ENCODE measurements around the gene ARHGAP15. TPM values are rescaled to one million over a fixed set of nuclear protein-coding genes. Genes with fewer than 3 reads are reported as not detected.

ARHGAP15 gene
- total RNA-seq, 2 experiments from 2014 or later: 72.1 to 98.4 TPM

DNA sequence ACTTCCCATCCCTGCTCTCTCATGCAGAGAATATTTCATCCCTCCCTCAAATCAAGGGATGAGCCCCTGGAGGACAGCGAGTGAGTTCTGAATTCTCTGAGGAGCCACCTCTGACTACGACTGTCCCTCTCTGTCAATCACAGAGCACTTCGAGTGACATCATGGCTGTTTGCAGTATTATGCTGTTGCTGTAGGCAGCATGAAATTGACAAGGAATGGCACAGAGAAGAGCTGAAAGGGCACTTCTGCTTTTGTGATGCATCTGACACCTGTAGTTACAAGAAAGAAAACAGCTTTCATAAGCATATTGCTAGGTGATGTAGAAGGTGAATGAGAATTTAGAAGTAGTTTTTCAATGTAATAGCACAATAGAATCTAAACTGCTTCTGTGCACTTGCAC lies 166.9 kb downstream of the ARHGAP15 start:
- CTCF ChIA-PET (ENCODE audit: unreplicated experiment): no interaction called here

DNA sequence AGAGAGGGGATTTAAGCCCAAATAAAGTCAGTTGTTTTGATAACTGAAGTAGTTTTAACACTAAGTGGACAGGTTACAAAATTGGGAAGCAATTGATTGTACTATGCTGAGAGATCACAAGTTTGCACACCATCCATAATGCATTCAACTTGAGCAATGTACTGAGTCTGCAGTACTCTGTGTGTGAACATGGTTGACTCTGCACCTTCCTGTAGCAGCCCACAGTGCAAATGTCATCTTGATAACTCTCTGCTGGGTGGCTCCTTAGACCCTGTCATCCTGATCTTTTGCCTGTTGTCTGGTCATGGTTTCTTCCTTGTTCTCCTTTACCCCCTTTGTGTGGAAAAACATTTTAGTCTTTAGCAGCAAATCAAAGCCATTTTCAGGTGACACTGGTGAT lies 168.0 kb downstream of the ARHGAP15 start:
- CTCF ChIA-PET (ENCODE audit: unreplicated experiment): no interaction called here

More for the DNA sequence above, 166.9 kb downstream of the ARHGAP15 start:
- TF ChIP-seq, protein P1, sequence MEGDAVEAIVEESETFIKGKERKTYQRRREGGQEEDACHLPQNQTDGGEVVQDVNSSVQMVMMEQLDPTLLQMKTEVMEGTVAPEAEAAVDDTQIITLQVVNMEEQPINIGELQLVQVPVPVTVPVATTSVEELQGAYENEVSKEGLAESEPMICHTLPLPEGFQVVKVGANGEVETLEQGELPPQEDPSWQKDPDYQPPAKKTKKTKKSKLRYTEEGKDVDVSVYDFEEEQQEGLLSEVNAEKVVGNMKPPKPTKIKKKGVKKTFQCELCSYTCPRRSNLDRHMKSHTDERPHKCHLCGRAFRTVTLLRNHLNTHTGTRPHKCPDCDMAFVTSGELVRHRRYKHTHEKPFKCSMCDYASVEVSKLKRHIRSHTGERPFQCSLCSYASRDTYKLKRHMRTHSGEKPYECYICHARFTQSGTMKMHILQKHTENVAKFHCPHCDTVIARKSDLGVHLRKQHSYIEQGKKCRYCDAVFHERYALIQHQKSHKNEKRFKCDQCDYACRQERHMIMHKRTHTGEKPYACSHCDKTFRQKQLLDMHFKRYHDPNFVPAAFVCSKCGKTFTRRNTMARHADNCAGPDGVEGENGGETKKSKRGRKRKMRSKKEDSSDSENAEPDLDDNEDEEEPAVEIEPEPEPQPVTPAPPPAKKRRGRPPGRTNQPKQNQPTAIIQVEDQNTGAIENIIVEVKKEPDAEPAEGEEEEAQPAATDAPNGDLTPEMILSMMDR (conservative IDR thresholded peaks at IDR 0.05; ENCODE audit: low read length): no peak
- no peak for TF ChIP-seq EZH2phosphoT487 (IDR thresholded peaks at IDR 0.05; ENCODE audit: borderline replicate concordance, low read depth, low read length)
- peak; percentile 25 for DNase-seq (ENCODE audit: low spot score)
- Histone ChIP-seq H4K20me1 (ENCODE audit: insufficient read depth, low read length) (no peaks in the 10 kb centered on the region; the same call in 1 of the 2 replicates), H3K9me3 (ENCODE audit: low read length) (no peaks in the 10 kb centered on the region), H3K4me1 (ENCODE audit: insufficient read depth, low read length, poor library complexity, severe bottlenecking) (no peaks in the 10 kb centered on the region), H3K36me3 (ENCODE audit: insufficient read depth, low read length) (no peaks in the 10 kb centered on the region), H3K4me3 (ENCODE audit: low read depth, low read length, poor library complexity, severe bottlenecking) (no peak overlapping the region), H3K9me2 (ENCODE audit: insufficient read depth, low read length) (no peaks in the 10 kb centered on the region), H3K4me2 (ENCODE audit: low read length) (no peak overlapping the region), H3K79me2 (ENCODE audit: insufficient read depth, low read depth, low read length) (no peaks in the 10 kb centered on the region), H3K27ac (ENCODE audit: low read depth, low read length, poor library complexity, severe bottlenecking) (no peak overlapping the region), H2AFZ (ENCODE audit: low read length) (no peak overlapping the region)
- POLR2A ChIA-PET: interaction anchor here (0.6 to 1.0 kb wide), 3 partner anchors 28 to 187 kb away, joined by 3 read pairs; no protein-coding TSS in a partner anchor
- no TSS peak for BruUV-seq (replicated peaks)
- intact Hi-C loops (cut with micrococcal nuclease; ENCODE audit: unreplicated experiment): no loop called here

DNA sequence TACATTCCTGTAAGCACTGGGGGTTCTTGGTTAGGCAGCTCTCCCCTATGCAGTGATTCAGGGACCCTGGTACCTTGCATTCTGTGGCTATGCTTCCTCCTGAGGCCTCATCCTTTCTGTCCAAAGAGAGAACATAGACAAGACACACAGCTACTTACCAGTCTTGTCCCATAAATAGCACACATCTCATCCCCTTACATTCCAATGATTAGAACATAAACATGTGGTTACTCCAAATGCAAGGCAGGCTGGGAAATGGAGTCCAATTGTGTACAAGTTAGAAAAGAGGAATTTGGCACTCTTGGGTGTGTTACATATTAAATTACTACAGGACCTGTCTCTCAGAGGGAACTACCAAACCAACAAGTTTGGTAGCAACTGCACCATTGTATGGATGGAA lies 171.3 kb downstream of the ARHGAP15 start:
- Histone ChIP-seq H3K4me3 (ENCODE audit: low read depth, low read length, poor library complexity, severe bottlenecking) (no peak overlapping the region), H3K79me2 (ENCODE audit: insufficient read depth, low read depth, low read length) (no peaks in the 10 kb centered on the region), H3K9me2 (ENCODE audit: insufficient read depth, low read length) (no peaks in the 10 kb centered on the region), H3K4me2 (ENCODE audit: low read length) (no peak overlapping the region), H4K20me1 (ENCODE audit: insufficient read depth, low read length) (no peaks in the 10 kb centered on the region; the same call in 1 of the 2 replicates), H2AFZ (ENCODE audit: low read length) (no peak overlapping the region), H3K27ac (ENCODE audit: low read depth, low read length, poor library complexity, severe bottlenecking) (no peak overlapping the region), H3K9me3 (ENCODE audit: low read length) (no peaks in the 10 kb centered on the region), H3K4me1 (ENCODE audit: insufficient read depth, low read length, poor library complexity, severe bottlenecking) (no peaks in the 10 kb centered on the region), H3K36me3 (ENCODE audit: insufficient read depth, low read length) (no peaks in the 10 kb centered on the region)
- no peak for DNase-seq (ENCODE audit: low spot score)
- ChIA-PET CTCF (ENCODE audit: unreplicated experiment) (no interaction called here), POLR2A (no interaction called here)
- no TSS peak for BruUV-seq (replicated peaks)
- intact Hi-C loops (cut with micrococcal nuclease; ENCODE audit: unreplicated experiment): no loop called here
- TF ChIP-seq, protein P1 (conservative IDR thresholded peaks at IDR 0.05; ENCODE audit: low read length): no peak
- no peak for TF ChIP-seq EZH2phosphoT487 (IDR thresholded peaks at IDR 0.05; ENCODE audit: borderline replicate concordance, low read depth, low read length)

More for the DNA sequence above, 168.0 kb downstream of the ARHGAP15 start:
- no peak overlapping the region for H3K27ac ChIP-seq (ENCODE audit: low read depth, low read length, poor library complexity, severe bottlenecking)
- POLR2A ChIA-PET: interaction anchor here (0.8 kb wide), 1 partner anchor 188 kb away, joined by 3 read pairs; no protein-coding TSS in a partner anchor
- no peaks in the 10 kb centered on the region for H3K4me1 ChIP-seq (ENCODE audit: insufficient read depth, low read length, poor library complexity, severe bottlenecking)
- BruUV-seq (replicated peaks): no TSS peak
- H2AFZ ChIP-seq (ENCODE audit: low read length): no peak overlapping the region
- H3K9me3 ChIP-seq (ENCODE audit: low read length): no peaks in the 10 kb centered on the region
- H3K9me2 ChIP-seq (ENCODE audit: insufficient read depth, low read length): no peaks in the 10 kb centered on the region
- TF ChIP-seq, protein P1 (conservative IDR thresholded peaks at IDR 0.05; ENCODE audit: low read length): no peak
- TF ChIP-seq EZH2phosphoT487 (IDR thresholded peaks at IDR 0.05; ENCODE audit: borderline replicate concordance, low read depth, low read length): no peak
- intact Hi-C loops (cut with micrococcal nuclease; ENCODE audit: unreplicated experiment): no loop called here
- no peak overlapping the region for H3K4me3 ChIP-seq (ENCODE audit: low read depth, low read length, poor library complexity, severe bottlenecking)
- no peak overlapping the region for H3K4me2 ChIP-seq (ENCODE audit: low read length)
- no peaks in the 10 kb centered on the region for H3K36me3 ChIP-seq (ENCODE audit: insufficient read depth, low read length)
- no peak for DNase-seq (ENCODE audit: low spot score)
- no peaks in the 10 kb centered on the region for H3K79me2 ChIP-seq (ENCODE audit: insufficient read depth, low read depth, low read length)
- no peaks in the 10 kb centered on the region; the same call in 1 of the 2 replicates for H4K20me1 ChIP-seq (ENCODE audit: insufficient read depth, low read length)

Measured in OCI-LY7 (cell line).